Stimulated activated CD8-positive, alpha-beta memory T cell treated with anti-CD3 and anti-CD28 coated beads, Interleukin-15, amount 100 ng/mL, for 24 hours (primary cell): ENCODE measurements around the gene MYCBP.

Experiments
- DNase-seq: peaks from one replicate; pipeline ENCODE4 v3.0.0-alpha.2; 2020; ENCODE audit warnings: low read depth

Gene MYCBP

GRCh38 chr1:38820860-38821259 lies 52.3 kb downstream of the MYCBP start:
- no peak for DNase-seq

DNA sequence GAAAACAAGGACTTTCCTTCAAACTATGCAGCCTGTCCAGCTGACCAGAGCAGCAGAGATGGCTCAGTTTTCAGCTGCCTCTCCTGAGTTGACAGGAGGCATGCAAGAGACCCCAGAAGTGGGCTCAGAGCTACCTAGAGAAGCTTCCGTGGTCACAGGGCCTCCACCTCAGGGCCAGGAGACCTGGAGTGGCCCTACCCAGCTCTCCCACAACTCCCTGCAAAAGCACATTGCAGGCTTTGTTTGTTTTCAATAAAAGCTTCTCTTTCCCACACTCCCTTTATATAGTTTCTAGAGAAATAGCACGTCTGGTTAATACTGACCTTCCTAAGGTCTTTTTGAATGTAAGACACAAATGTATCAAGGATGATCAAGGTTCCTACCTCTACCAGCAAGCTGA lies 53.6 kb downstream of the MYCBP start:
- no peak for DNase-seq

DNA sequence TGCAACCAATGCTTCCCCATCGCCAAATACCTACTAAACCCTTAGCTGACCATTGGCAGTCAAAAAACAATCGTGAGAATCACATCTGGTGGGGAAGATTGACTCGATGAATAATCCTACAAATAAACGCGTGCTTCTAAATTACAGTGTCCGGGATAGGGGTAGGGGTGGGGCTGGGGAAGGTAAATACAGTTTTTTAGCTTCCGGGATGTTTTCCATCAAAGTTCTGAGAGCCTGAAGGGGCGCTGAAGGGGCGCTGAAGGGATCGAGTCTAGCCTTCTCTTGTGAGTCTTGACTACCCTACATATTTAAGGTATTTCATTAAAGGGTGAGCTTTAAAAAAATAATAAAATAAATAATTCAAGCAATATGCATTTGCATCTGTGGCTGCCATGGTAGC lies 54.1 kb downstream of the MYCBP start:
- DNase-seq, result no peak

DNA sequence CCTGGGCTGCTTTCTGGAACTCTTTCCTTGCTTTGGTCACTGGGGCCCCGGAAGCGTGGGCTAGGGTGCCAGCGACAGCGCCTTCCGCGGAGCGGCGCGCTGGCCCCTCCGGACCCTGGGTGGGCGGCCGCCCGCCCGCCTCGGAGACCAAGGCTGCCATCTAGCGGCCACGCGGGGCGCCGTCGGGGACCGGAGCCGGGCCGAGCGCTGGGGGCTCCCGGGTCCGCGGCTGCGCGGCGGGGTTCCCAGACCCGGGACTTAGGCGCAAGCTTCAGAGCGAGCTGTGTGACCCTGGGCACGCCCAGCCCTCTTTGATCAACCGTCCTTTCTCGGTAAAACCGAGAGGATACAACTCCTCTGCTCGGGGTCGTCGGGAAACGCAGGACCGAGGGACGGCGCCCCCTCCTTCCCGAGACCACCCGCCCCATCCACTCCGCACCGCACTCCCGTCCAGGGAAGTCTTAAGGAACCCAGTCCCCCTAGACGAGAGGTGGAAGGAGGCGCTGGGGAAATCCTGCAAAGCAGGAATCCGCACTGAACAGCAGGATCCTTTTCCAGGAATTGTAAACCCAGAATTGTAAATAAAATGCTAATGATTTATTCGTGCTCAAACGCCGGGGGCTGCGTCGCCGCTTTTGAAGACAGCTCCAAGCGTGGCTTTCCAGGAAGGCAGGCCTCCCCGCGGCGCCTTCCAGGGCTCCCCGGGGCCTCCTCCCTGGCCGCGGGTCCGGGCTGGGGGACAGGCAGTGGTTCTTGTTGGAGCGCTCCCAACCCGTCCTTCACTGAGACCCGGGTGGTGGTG lies 54.8 kb downstream of the MYCBP start:
- DNase-seq, result peak; percentile 35

DNA sequence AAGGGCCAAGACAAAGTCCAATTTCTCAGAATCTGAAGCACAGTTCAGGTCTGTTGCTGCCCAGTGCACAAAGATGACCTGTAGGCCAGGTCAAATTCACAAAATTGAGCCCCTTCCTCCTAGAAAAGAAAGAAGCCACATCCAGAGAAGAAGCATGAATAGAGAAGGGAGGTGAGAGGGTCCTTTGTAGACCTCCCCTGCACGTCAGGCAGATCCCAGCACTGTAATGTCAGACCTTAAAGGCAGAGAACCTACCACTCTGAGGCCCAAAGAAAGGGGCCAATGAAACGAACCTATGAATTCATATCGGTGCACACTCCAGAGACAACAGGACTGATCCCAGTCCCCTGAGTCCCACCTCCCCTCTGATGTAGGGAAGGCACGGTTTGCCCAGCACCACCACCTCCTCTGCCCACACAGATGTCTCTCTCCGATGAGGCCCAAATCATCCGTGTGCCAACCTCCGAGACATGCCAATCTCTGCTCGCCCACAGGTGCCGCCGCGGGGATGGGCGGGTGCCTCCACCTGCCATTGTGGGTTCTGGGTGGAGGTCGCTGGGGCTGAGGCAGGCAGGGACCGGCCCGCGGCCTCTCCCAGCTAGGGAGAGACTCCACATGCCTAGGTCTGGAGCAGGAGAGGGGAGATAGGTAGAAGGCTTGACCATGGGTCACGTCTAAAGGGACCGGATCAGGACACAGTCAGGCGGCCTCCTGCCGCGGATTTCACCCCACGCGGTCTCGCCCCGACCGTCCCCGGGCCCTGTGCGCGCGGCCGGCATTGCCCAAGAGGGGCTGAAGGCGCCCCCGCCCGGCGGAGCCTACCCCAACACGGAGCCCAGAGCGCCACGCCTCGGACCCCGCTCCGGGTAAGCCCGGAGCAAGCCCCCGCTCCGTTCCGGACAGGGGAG lies 55.6 kb downstream of the MYCBP start:
- DNase-seq, result no peak

DNA sequence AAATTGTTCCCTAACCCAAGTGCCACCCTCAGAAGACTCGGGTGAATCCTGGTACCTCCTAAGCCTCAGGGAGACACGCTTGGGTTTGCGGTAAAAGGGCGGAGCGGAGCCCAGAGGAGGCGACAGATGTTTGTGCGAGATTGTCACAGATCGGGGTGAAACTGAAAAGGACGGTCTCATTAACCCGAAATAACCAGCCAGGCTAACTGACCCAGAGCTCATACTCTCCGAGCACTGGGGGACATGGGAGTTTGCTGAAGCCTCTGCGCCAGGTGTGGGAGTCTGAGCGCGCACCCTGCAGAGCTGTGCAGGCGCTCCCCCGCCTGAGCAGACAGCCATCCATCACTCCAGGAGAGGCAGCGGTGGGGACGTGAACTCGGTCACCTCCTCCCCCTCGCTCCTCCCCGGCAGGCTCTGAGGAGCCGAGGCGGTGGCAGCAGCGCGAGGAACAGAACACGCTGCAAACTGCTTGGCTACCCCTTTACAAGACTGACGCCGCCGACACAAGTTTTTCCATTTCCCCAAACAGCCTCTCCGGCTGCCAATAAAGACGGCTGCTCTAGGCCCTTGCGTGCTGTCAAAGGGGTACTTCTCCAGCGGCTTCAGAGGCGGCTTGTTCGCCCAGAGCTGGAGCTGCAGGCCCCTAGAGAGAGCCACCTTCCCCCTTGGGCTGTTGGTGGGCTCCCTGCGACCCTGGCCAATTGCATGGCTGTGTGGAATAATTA lies 57.1 kb downstream of the MYCBP start:
- no peak for DNase-seq

GRCh38 chr1:38814984-38815464 lies 58.1 kb downstream of the MYCBP start:
- no peak for DNase-seq

- no peak for DNase-seq
These were observed 58.6 kb downstream of the MYCBP start for GRCh38 chr1:38814444-38814983.

DNA sequence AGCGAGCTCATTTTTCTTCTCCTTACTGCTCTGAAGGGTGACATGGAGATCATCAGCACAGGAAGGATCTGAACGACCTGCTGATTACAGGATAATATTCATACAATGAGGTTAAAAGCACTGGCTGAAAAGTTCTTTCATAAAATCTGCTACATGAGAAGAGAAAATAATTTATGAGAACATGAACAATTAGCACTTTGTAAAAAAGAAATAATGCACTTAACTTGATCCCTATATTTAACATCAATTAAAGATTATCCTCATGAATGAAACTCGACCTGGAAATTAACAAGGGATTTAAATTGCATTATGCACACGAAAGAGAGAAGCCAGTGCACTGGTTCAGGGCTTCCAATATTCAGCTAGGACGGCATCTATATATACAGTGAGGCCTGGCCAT lies 60.2 kb downstream of the MYCBP start:
- no peak for DNase-seq
